ENCODE data around the gene STK4.

STK4 gene

GRCh38 chr20:45128099-45128498, 161.8 kb downstream of the STK4 start:
- H3K27ac ChIP-seq = no peak overlapping the region
- H3K4me3 ChIP-seq = no peak overlapping the region
- no peak for TF ChIP-seq CTCF (IDR thresholded peaks at IDR 0.05)
- no peak for DNase-seq (ENCODE audit: low spot score)

All from coronary artery (tissue), 2 donors.